Lower lobe of right lung (tissue), 2 donors: ENCODE measurements around the gene RASAL2. TPM values are rescaled to one million over a fixed set of nuclear protein-coding genes. Genes with fewer than 3 reads are reported as not detected.

Experiments used
- ATAC-seq, 2 donors: fragments of 200-7000 bp; cut with Tn5 transposase; one replicate each; pipeline ENCODE4 v1.9.1; 2020 to 2022; ENCODE audit warnings: mild to moderate bottlenecking in 2 of 2, moderate library complexity in 2 of 2
- DNase-seq: peaks from one replicate; pipeline ENCODE4 v3.0.0-alpha.2; 2020
- H3K27ac ChIP-seq: fragments of 200-600 bp; one replicate; pipeline ENCODE4 v1.8.0; 2022
- H3K27me3 ChIP-seq: fragments of 200-600 bp; one replicate; pipeline ENCODE4 v1.8.0; 2022; ENCODE audit warnings: low read depth
- H3K36me3 ChIP-seq: fragments of 200-600 bp; one replicate; pipeline ENCODE4 v1.8.0; 2022; ENCODE audit warnings: mild to moderate bottlenecking
- H3K4me1 ChIP-seq: fragments of 200-600 bp; one replicate; pipeline ENCODE4 v1.8.0; 2022
- H3K4me3 ChIP-seq: fragments of 200-600 bp; one replicate; pipeline ENCODE4 v1.8.0; 2022; ENCODE audit warnings: mild to moderate bottlenecking
- H3K9me3 ChIP-seq: fragments of 200-600 bp; one replicate; pipeline ENCODE4 v1.8.0; 2022
- intact Hi-C: fragments of 100-400 bp; cut with DNase I; formaldehyde crosslinking; loops from one replicate; pipeline ENCODE4 v1.11.0; 2022
- total RNA-seq: library from RNA; stranded (reverse); fragmentation: NEBNext Ultra II Directional; extraction: Animal tissue kit (Norgen Biotek cat#: 25700); gene quantifications from one replicate; pipeline ENCODE4 v1.2.1, GENCODE V29; 2021
- TF ChIP-seq, protein P1 (sequence below): fragments of 200-600 bp; IDR thresholded peaks from one replicate; pipeline ENCODE4 v1.8.0; 2022; ENCODE audit warnings: antibody characterized with exemption, mild to moderate bottlenecking
- donor health status: DM: no; HTN: yes; CAD: no; lungs with severe emphysema.

Gene RASAL2
- total RNA-seq, 1 donor from 2014 or later: 48.3 TPM

DNA sequence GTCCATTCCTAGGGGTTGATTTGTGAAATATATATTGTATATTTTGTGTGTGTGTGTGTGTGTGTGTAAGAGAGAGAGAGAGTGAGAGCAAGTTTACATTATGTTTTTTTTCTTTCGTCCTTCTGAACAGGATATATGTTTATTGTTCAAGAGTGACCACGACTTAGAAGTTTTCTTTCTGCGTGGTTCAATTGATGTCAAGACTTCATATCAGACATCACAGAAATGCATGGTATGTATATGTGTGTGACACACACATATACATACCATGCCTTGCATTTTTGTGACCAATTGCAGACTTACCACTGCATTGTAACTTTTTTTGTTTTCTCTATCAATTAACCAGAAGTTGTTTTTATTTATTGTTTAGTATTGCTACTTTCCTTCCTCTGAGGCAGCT, 2.5 kb downstream of the RASAL2 start:
- TF ChIP-seq, protein P1, sequence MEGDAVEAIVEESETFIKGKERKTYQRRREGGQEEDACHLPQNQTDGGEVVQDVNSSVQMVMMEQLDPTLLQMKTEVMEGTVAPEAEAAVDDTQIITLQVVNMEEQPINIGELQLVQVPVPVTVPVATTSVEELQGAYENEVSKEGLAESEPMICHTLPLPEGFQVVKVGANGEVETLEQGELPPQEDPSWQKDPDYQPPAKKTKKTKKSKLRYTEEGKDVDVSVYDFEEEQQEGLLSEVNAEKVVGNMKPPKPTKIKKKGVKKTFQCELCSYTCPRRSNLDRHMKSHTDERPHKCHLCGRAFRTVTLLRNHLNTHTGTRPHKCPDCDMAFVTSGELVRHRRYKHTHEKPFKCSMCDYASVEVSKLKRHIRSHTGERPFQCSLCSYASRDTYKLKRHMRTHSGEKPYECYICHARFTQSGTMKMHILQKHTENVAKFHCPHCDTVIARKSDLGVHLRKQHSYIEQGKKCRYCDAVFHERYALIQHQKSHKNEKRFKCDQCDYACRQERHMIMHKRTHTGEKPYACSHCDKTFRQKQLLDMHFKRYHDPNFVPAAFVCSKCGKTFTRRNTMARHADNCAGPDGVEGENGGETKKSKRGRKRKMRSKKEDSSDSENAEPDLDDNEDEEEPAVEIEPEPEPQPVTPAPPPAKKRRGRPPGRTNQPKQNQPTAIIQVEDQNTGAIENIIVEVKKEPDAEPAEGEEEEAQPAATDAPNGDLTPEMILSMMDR: no peak
- H3K36me3 ChIP-seq: no peaks in the 10 kb centered on the region
- intact Hi-C loops: no loop called here
- peaks cover 69% of the 10 kb centered on the region for H3K4me1 ChIP-seq
- H3K27me3 ChIP-seq: no peaks in the 10 kb centered on the region
- H3K9me3 ChIP-seq: no peaks in the 10 kb centered on the region
- DNase-seq (no peak), ATAC-seq (no peak)
- H3K4me3 ChIP-seq: peak overlapping the region; percentile 97
- no peak overlapping the region for H3K27ac ChIP-seq

DNA sequence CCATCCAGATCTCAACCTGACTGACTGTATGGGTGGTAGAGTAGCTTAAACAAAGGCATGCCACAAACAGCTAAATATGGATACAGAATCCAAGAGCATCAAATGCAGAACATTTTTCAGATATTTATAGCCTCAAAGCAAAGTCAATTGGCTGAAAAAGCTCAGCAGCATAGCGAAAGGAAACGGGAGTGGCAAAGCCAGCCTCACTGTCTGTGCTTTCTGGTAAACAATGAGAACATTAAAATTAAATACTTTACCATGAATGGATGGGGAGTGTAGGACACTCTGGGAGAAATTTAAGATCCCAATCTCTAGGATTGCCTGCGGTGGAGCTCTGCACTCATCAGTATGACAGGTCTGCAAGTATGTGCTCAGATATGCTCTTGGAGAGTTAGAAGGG, 4.4 kb downstream of the RASAL2 start:
- TF ChIP-seq, protein P1: no peak
- DNase-seq (no peak), ATAC-seq (no peak)
- Histone ChIP-seq H3K36me3 (no peaks in the 10 kb centered on the region), H3K4me1 (peaks cover 70% of the 10 kb centered on the region), H3K27me3 (no peaks in the 10 kb centered on the region), H3K4me3 (no peak overlapping the region), H3K27ac (no peak overlapping the region), H3K9me3 (no peaks in the 10 kb centered on the region)
- intact Hi-C loops: no loop called here

DNA sequence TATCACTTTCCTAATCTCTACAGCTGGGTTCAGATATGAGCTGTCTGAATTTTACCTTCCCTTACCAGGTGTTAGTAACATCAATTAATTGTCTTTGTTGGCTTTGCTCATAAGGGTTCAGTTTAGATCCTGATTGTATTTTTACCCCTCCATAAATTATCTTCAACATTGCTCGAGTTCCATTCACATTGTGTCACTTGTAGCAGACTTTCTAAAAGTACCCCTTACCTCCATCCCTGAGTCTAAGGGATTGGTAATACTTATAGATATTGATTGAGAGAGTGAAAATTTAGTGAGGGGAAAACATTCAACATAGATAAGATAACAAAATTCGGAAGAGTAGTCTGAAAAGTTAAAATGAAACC, 7.3 kb downstream of the RASAL2 start:
- peak in 1 of 2 donors; percentile 9 for ATAC-seq
- Histone ChIP-seq H3K36me3 (no peaks in the 10 kb centered on the region), H3K27ac (no peak overlapping the region), H3K27me3 (no peaks in the 10 kb centered on the region), H3K9me3 (no peaks in the 10 kb centered on the region), H3K4me1 (peaks cover 65% of the 10 kb centered on the region), H3K4me3 (no peak overlapping the region)
- TF ChIP-seq, protein P1: no peak
- no peak for DNase-seq
- intact Hi-C loops: no loop called here

DNA sequence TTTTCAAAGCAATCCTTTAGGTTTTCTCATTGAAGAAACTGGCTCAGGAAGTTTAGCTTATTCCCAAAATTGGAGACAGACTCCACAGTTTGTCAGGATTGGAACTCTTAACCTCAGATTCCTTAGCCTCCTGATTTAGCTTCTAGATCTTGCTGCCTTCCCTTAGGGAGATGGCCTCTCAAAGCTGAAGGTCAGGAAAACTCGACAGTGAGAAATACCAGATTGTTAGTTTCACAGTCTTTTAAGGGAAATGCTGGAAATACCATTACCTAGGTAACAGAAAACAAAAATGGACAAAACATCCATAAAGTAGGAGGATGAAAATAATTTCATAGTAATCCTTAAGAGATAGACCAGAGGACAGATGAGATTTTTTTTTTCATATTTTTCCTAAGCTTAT, 7.8 kb downstream of the RASAL2 start:
- H3K9me3 ChIP-seq: no peaks in the 10 kb centered on the region
- no peak overlapping the region for H3K4me3 ChIP-seq
- H3K27me3 ChIP-seq: no peaks in the 10 kb centered on the region
- H3K4me1 ChIP-seq: peaks cover 65% of the 10 kb centered on the region
- no peak for DNase-seq
- TF ChIP-seq, protein P1: no peak
- no peaks in the 10 kb centered on the region for H3K36me3 ChIP-seq
- no peak overlapping the region for H3K27ac ChIP-seq
- intact Hi-C loops: no loop called here
- peak in 1 of 2 donors; percentile 39 for ATAC-seq

DNA sequence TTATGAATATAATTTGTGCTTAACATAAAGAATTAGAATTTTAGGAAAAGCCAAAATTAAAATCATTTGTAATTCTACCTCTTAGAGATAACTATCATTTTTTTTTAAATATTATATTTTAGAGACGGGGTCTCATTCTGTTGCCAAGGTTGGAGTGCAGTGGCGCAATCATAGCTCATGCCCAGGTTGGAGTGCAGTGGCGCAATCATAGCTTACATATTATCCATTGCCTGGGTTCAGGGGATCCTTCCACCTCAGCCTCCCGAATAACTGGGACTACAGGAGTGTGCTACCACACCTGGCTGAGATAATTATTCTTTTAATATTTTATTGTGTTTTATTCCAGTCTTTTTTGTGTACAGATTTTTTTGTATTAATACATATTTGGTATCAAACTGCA, 8.3 kb downstream of the RASAL2 start:
- TF ChIP-seq, protein P1: no peak
- H3K27me3 ChIP-seq: no peaks in the 10 kb centered on the region
- intact Hi-C loops: no loop called here

DNA sequence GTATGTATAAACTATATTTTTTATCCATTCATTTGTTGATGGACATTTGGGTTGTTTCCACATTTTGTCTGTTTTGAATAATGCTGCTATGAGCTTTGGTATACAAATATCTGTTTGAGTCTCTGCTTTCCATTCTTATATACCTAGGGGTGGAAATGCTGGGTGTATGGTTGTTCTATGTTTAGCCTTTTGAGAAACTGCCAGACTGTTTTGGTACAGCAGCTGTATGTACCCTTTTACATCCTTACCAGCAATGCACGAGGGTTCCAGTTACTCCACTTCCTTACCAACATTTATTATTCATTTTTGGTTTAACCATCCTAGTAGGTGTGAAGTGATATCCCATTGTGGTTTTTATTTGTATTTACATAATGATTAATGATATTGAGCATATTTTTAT, 13.9 kb downstream of the RASAL2 start:
- H3K4me1 ChIP-seq: peaks cover 20% of the 10 kb centered on the region
- DNase-seq (no peak), ATAC-seq (no peak)
- intact Hi-C loops: no loop called here
- no peaks in the 10 kb centered on the region for H3K9me3 ChIP-seq
- no peaks in the 10 kb centered on the region for H3K27me3 ChIP-seq
- TF ChIP-seq, protein P1: no peak
- no peak overlapping the region for H3K27ac ChIP-seq
- no peak overlapping the region for H3K4me3 ChIP-seq
- H3K36me3 ChIP-seq: no peaks in the 10 kb centered on the region

More for the DNA sequence above, 8.3 kb downstream of the RASAL2 start:
- Histone ChIP-seq H3K36me3 (no peaks in the 10 kb centered on the region), H3K9me3 (no peaks in the 10 kb centered on the region), H3K27ac (no peak overlapping the region), H3K4me1 (peaks cover 65% of the 10 kb centered on the region), H3K4me3 (no peak overlapping the region)
- DNase-seq (peak; percentile 48), ATAC-seq (peak in 1 of 2 donors; percentile 65)
